Adipocyte (in vitro differentiated cells): ENCODE measurements around the gene CMAS.
"Not testable (repeated sequence)": the region's sequence is repeated elsewhere in the genome, so short reads cannot be mapped to it uniquely, and the experiment has no call there.

Experiments
- DNase-seq: peaks from one replicate; pipeline ENCODE4 v3.0.0-alpha.2; 2015; ENCODE audit warnings: low read depth
- H3K27me3 ChIP-seq: replicated peaks from 2 replicates; pipeline ENCODE4 v1.7.0; 2013; ENCODE audit warnings: mild to moderate bottlenecking, low read length, moderate library complexity; ENCODE audit not compliant: control insufficient read depth, insufficient read depth
- H3K36me3 ChIP-seq: 2 replicates; pipeline ENCODE4 v1.7.0; 2013; ENCODE audit warnings: low read length, mild to moderate bottlenecking, moderate library complexity; ENCODE audit not compliant: control insufficient read depth, insufficient read depth, severe bottlenecking
- H3K4me1 ChIP-seq: 2 replicates; pipeline ENCODE4 v1.7.0; 2013; ENCODE audit warnings: mild to moderate bottlenecking, low read length, moderate library complexity; ENCODE audit not compliant: control insufficient read depth, insufficient read depth
- H3K4me3 ChIP-seq: 2 replicates; pipeline ENCODE4 v1.7.0; 2013; ENCODE audit warnings: mild to moderate bottlenecking, low read length, moderate library complexity
- H3K9ac ChIP-seq: 2 replicates; pipeline ENCODE4 v1.7.0; 2013; ENCODE audit warnings: mild to moderate bottlenecking, low read length, moderate library complexity
- H3K9me3 ChIP-seq: 2 replicates; pipeline ENCODE4 v1.7.0; 2013; ENCODE audit warnings: mild to moderate bottlenecking, low read length, moderate library complexity; ENCODE audit not compliant: control insufficient read depth

CMAS gene

DNA sequence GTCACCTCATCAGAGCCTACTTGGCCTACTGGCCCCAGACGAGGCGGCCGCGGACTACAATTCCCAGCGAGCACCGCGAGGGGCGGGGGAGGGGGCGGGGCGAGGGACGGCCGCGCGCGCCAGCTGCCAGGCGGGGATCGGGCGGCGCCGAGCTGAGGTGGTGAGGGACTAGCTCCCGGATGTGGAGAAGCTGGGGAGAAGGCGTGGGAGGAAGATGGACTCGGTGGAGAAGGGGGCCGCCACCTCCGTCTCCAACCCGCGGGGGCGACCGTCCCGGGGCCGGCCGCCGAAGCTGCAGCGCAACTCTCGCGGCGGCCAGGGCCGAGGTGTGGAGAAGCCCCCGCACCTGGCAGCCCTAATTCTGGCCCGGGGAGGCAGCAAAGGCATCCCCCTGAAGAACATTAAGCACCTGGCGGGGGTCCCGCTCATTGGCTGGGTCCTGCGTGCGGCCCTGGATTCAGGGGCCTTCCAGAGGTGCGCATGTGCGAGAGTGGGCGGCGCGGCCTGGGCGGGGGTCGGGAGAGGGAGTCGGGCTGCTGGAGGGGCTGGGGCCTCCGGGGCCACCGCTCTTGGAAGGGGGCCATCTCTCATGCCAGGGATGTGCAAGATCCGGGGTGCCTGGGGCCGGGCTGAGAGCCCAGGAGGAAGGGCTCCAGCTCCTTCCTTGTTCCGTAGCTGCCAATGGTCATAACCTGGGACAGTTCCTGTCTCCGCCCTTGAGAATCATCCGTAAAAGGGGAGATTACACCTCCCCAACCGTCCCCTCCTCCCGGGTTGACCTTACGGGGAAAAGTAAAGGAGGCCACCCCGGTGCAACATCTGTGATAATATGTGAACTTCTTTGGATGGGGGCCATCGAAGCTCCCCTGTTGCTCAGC, at the start of gene CMAS:
CMAS (plus strand) TSS at position 129 of the 878 bp plus-strand sequence; CDS start at position 215, 86 bp downstream.
- Histone ChIP-seq H3K9ac (peak within 1 kb of the TSS; percentile 93), H3K9me3 (no peaks in the 10 kb centered on the region), H3K4me3 (peak within 1 kb of the TSS; percentile 91), H3K4me1 (peaks cover 30% of the 10 kb centered on the region), H3K27me3 (no peaks in the 10 kb centered on the region), H3K36me3 (no peaks in the 10 kb centered on the region)
- DNase-seq, result peak; percentile 85

DNA sequence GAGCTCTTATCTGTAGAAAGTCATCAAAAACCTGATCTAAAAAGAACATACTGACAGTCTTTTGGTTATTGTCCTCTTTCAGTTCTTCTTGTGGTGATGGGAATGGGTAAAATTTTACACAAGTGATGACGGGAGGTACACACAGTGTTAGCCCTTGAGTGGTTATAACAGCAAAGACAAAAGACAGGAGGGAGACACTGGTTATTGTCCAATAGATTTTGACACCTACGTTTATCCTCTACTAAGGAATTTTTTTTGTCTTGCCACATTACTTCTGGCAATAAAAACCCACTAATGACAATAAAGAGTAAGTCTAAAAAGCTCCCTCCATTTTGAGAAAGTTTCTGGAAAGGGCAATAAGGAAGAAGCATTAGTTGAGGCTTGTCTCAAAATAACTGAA, 47.7 kb upstream of the CMAS start:
- H3K9me3 ChIP-seq, result no peaks in the 10 kb centered on the region
- no peak overlapping the region for H3K4me3 ChIP-seq
- no peak overlapping the region for H3K9ac ChIP-seq
- DNase-seq, result no peak
- H3K4me1 ChIP-seq, result no peaks in the 10 kb centered on the region
- H3K27me3 ChIP-seq, result no peaks in the 10 kb centered on the region
- H3K36me3 ChIP-seq, result no peaks in the 10 kb centered on the region

DNA sequence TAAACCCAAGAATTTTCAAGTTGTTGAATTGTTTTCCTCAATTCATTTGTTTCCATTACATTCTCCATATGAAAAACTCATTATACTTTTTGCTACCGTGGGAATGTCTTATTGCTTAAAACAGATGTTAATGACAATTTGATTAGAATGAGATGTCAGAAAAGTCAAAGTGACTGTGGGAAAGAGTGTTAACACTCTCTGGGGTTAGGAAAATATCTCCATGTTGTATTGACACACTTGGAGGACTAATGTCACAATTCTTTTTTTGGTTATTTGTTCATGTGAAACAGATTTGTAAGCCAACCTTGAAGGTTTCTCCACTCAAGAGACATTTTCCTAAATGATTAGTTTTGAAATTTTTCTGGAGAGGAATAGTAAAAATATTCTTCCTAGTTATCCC, 47.2 kb upstream of the CMAS start:
- no peak overlapping the region for H3K9ac ChIP-seq
- H3K27me3 ChIP-seq, result no peaks in the 10 kb centered on the region
- H3K4me3 ChIP-seq, result no peak overlapping the region
- H3K9me3 ChIP-seq, result no peaks in the 10 kb centered on the region
- no peaks in the 10 kb centered on the region for H3K36me3 ChIP-seq
- no peaks in the 10 kb centered on the region for H3K4me1 ChIP-seq
- no peak for DNase-seq

DNA sequence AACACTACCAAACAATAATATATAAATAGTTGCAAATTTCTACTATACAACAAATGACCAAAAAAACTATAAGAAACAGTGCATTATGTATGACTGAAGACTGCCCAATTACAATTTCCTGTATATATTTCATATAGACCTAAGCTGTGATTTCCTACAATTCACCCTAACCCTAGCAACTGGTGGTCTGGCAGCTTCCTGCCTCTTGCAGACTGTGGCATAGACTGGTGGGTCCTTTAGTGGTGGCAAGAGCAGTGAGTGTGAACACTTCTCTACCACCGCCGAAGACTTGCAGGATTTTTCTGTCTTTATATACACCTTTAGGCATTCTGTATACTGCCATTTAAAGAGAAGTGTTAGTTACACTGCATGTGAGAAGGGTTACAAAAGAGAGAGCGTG, 43.6 kb upstream of the CMAS start:
- H3K36me3 ChIP-seq, result no peaks in the 10 kb centered on the region

DNA sequence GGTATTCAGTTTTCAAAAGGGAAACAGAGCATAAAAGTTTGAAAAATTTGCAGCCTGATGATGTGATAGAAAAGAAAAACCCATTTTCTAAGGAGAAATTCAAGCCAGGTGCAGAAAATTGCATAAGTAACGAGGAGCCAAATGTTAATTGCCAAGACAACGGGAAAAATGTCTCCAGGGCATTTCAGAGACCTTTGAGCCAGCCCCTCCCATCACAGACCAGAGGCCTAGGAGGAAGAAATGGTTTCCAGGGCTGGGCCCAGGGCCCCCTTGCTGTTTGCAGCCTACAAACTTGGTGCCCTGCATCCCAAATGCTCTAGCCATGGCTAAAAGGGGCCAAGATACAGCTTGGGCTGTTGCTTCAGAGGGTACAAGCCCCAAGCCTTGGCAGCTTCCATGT, 38.2 kb upstream of the CMAS start:
- H3K4me1 ChIP-seq, result not testable (repeated sequence)

More for the DNA sequence above, 43.6 kb upstream of the CMAS start:
- no peaks in the 10 kb centered on the region for H3K9me3 ChIP-seq
- H3K27me3 ChIP-seq, result no peaks in the 10 kb centered on the region
- DNase-seq, result no peak
- H3K4me1 ChIP-seq, result no peaks in the 10 kb centered on the region
- no peak overlapping the region for H3K4me3 ChIP-seq
- no peak overlapping the region for H3K9ac ChIP-seq

DNA sequence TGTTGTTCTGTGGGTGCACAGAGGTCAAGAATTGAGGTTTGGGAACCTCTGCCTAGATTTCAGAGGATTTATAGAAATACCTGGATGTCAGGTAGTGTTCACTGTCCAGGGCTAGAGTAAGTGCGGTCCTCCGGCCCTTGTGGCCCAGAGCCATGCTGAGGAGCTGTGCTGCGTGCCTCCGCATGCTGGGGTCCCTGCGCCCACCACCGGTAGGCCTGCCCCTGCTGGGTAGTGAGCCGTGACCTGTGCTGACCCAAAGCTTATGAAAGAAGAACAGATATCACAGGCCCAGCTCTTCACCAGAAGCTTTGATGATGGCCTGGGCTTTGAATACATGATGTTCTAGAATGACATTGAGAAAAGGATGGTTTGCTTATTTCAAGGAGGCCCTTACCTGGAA, 37.8 kb upstream of the CMAS start:
- no peak for DNase-seq

More for the DNA sequence above, 38.2 kb upstream of the CMAS start:
- not testable (repeated sequence) for H3K4me3 ChIP-seq, H3K9ac ChIP-seq, H3K27me3 ChIP-seq, DNase-seq, H3K9me3 ChIP-seq, H3K36me3 ChIP-seq

DNA sequence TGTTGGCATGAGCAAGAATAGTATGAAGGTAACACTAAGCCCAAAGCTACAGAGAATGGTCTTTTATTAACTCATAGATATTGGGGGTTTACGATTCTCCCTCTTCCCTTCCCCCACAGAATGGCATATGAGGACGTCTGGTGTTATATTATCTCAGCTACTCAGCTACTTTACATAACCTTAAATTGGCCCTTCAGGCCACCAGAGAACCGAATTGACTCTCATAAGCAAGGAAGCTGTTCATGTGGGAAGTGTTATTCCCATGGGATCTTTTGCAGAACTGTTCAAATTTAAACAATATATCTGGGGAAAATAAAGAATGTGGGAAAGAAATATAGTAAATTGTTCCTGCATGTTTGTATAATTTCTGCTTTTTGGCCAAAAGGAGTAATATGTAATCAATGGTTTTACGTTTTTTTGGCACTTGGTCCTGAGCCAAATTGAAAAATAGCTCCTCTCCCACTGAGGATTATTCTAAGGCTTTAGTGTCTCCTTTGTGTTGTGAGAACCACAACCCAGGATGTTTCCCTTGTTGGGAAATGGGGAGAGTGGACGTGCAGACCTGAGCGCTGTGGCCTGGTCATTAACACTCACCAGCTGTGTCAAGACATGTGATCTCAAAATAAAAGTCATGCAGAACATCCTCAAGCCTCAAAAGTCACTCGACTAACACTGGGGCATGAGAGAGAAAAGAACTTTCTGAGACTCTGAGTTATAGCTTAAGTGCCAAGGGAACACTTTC, 31.8 kb upstream of the CMAS start:
- H3K27me3 ChIP-seq, result no peaks in the 10 kb centered on the region
- H3K9ac ChIP-seq, result no peak overlapping the region
- peak overlapping the region; percentile 28 for H3K4me3 ChIP-seq
- DNase-seq, result no peak
- no peaks in the 10 kb centered on the region for H3K36me3 ChIP-seq
- peaks cover 6% of the 10 kb centered on the region for H3K4me1 ChIP-seq
- H3K9me3 ChIP-seq, result peaks cover 5% of the 10 kb centered on the region

More for the DNA sequence above, 37.8 kb upstream of the CMAS start:
- Histone ChIP-seq H3K4me1 (no peaks in the 10 kb centered on the region), H3K9me3 (peaks cover 5% of the 10 kb centered on the region), H3K4me3 (no peak overlapping the region), H3K9ac (no peak overlapping the region), H3K27me3 (no peaks in the 10 kb centered on the region), H3K36me3 (no peaks in the 10 kb centered on the region)

DNA sequence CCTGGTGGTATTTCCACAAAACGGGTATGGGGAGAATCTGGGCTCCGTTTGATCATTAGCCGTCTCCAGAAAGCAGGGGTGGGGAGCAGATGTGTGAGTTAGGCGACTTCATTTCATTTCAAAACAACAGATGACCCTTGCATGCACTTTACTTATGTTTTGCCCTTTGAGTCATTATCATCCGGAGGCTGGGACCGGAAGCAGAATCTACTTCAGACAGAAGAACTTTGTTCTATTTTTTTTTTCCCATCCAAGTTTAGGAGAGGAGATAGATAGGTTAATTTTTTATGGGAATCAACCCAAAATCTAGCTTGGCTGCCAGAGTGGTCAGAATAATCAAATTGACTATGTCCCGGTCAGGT, 31.3 kb upstream of the CMAS start:
- no peaks in the 10 kb centered on the region for H3K36me3 ChIP-seq
- no peak for DNase-seq
- H3K27me3 ChIP-seq, result no peaks in the 10 kb centered on the region
- peaks cover 6% of the 10 kb centered on the region for H3K4me1 ChIP-seq
- H3K9me3 ChIP-seq, result peaks cover 3% of the 10 kb centered on the region
- no peak overlapping the region for H3K9ac ChIP-seq
- H3K4me3 ChIP-seq, result peak overlapping the region; percentile 28

DNA sequence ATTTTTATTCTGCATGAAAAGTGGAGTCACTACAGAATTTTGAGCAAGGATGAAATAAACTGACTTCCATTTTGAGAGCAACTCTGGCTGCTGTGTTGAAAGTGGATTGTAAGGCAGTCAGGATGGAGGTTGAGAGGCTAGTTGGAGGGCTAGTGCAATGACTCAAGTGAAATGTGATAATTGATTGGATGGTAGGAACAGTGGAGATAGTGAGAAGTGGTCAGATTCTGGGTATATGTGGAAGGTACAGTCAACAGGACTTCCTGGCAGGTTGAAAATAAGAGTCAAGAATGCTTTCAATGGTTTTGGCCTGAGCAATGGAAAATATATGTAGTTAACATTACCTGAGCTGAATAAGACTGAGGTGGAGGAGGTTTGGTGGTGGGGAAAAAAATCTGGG, 29.0 kb upstream of the CMAS start:
- Histone ChIP-seq H3K9ac (no peak overlapping the region), H3K4me3 (no peak overlapping the region), H3K27me3 (no peaks in the 10 kb centered on the region), H3K36me3 (no peaks in the 10 kb centered on the region), H3K4me1 (peaks cover 6% of the 10 kb centered on the region), H3K9me3 (no peaks in the 10 kb centered on the region)
- no peak for DNase-seq

DNA sequence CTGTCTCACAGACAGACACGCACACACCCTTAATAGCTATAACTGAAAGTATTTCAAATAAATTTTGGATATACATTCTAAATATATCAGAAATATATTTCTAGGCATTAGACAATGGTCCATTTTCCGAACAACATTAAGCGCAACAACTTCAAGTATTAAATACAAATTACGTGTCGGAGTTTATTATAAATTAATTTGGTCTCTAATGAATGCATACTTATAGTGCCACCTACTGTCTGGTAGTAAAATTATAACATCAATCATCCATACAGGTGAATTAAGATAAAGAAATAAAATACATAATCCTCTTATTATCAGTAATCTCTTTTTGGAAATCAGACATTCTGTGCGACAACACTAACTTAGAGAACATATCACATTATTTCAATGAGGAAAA, 27.2 kb upstream of the CMAS start:
- Histone ChIP-seq H3K9me3 (no peaks in the 10 kb centered on the region), H3K27me3 (no peaks in the 10 kb centered on the region), H3K4me3 (no peak overlapping the region), H3K9ac (no peak overlapping the region), H3K4me1 (peaks cover 6% of the 10 kb centered on the region), H3K36me3 (no peaks in the 10 kb centered on the region)
- DNase-seq, result peak; percentile 31

DNA sequence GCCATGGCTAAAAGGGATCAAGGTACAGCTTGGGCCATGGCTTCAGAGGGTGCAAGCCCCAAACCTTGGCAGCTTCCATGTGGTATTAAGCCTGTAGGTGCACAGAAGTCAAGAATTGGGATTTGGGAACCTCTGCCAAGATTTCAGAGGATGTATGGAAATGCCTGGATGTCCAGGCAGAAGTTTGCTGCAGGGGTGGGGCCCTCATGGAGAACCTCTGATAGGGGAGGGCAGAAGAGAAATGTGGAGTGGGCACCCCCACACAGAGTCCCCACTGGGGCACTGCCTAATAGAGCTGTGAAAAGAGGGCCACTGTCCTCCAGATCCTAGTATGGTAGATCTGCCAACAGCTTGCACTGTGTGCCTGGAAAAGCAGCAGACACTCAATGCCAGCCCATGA, 22.5 kb upstream of the CMAS start:
- H3K4me1 ChIP-seq, H3K27me3 ChIP-seq, DNase-seq, H3K4me3 ChIP-seq, H3K36me3 ChIP-seq, H3K9me3 ChIP-seq, H3K9ac ChIP-seq: not testable (repeated sequence)
